GM12878 (cell line): ENCODE measurements around the gene CD300A. TPM values are rescaled to one million over a fixed set of nuclear protein-coding genes. Genes with fewer than 3 reads are reported as not detected.

ENCODE experiments used
- BCL11A ChIP-seq: IDR thresholded peaks from 2 replicates; pipeline ENCODE4 v1.6.1; 2011; ENCODE audit warnings: low read depth, low read length
- CEBPB ChIP-seq, 2 experiments: fragments of 150-350 bp in 1 of 2; IDR thresholded peaks; 2 replicates each; pipeline ENCODE4 v1.6.1; 2012 to 2014; ENCODE audit warnings: low read depth in 2 of 2, low read length in 2 of 2, borderline replicate concordance in 1 of 2, inconsistent platforms in 1 of 2
- CHD1 ChIP-seq: IDR thresholded peaks from 2 replicates; pipeline ENCODE4 v1.6.1; 2012; ENCODE audit warnings: low read depth, low read length, improper control_type of control experiment
- CUX1 ChIP-seq: IDR thresholded peaks from 2 replicates; pipeline ENCODE4 v1.6.1; 2012; ENCODE audit warnings: improper control_type of control experiment, low read depth, low read length; ENCODE audit not compliant: insufficient replicate concordance
- HDAC6 ChIP-seq: fragments of 200-600 bp; sonication (generic); IDR thresholded peaks from one replicate; pipeline ENCODE4 v1.8.0; 2017; ENCODE audit warnings: antibody characterized with exemption; ENCODE audit not compliant: unreplicated experiment
- MLLT1 ChIP-seq: fragments of 450-650 bp; IDR thresholded peaks from 2 replicates; pipeline ENCODE4 v1.6.1; 2016; ENCODE audit warnings: mild to moderate bottlenecking
- MTA2 ChIP-seq: fragments of 450-650 bp; IDR thresholded peaks from 2 replicates; pipeline ENCODE4 v1.6.1; 2016; ENCODE audit warnings: low read depth, mild to moderate bottlenecking, moderate library complexity
- NFIC ChIP-seq: IDR thresholded peaks from 2 replicates; pipeline ENCODE4 v1.6.1; 2012; ENCODE audit warnings: low read depth, mild to moderate bottlenecking, inconsistent platforms, low read length, moderate library complexity
- PAX5 ChIP-seq: IDR thresholded peaks from 2 replicates; pipeline ENCODE4 v1.6.1; 2011; ENCODE audit warnings: low read depth, low read length, borderline replicate concordance
- REST ChIP-seq: IDR thresholded peaks from 2 replicates; pipeline ENCODE4 v1.6.1; 2012; ENCODE audit warnings: mild to moderate bottlenecking, low read depth, low read length
- RUNX3 ChIP-seq: IDR thresholded peaks from 2 replicates; pipeline ENCODE4 v1.6.1; 2012; ENCODE audit warnings: low read length, inconsistent platforms
- SIN3A ChIP-seq: IDR thresholded peaks from 2 replicates; pipeline ENCODE4 v1.6.1; 2012; ENCODE audit warnings: low read depth, low read length, improper control_type of control experiment
- SPI1 ChIP-seq: IDR thresholded peaks from 2 replicates; pipeline ENCODE4 v1.6.1; 2011; ENCODE audit warnings: low read depth, mild to moderate bottlenecking, low read length, moderate library complexity, borderline replicate concordance; ENCODE audit not compliant: insufficient read depth
- SREBF2 ChIP-seq: IDR thresholded peaks from 2 replicates; pipeline ENCODE4 v1.6.1; 2012; ENCODE audit warnings: mild to moderate bottlenecking, low read length
- ZBTB40 ChIP-seq: fragments of 450-650 bp; IDR thresholded peaks from 2 replicates; pipeline ENCODE4 v1.6.1; 2016; ENCODE audit warnings: mild to moderate bottlenecking, moderate library complexity, borderline replicate concordance
- ZNF384 ChIP-seq: IDR thresholded peaks from 2 replicates; pipeline ENCODE4 v1.6.1; 2012; ENCODE audit warnings: low read depth, mild to moderate bottlenecking, low read length, improper control_type of control experiment, borderline replicate concordance
- polyA plus RNA-seq, 11 experiments: library from polyadenylated mRNA; depleted of rRNA in 4 of 11; unstranded in 6 of 11; stranded (reverse) in 5 of 11; fragments of >200 nt; fragmentation: Nextera tagmentation in 4 of 11; fragmentation: Illumina TruSeq in 1 of 11; extraction: Ambion mirVana in 4 of 11; extraction: Trizol in 1 of 11; gene quantifications; 1 replicate in 1 of 11; 2 replicates in 10 of 11; pipeline versions ENCODE4 v1.2.1 to v1.2.3, GENCODE V29; 2011 to 2016; ENCODE audit warnings: inconsistent platforms in 2 of 11, missing spikeins in 2 of 11, low read depth in 1 of 11
- total RNA-seq, 4 experiments: library from RNA; depleted of rRNA in 3 of 4; stranded (reverse); fragments of >200 nt in 3 of 4; fragmentation: Illumina TruSeq in 1 of 4; extraction: Trizol in 1 of 4; gene quantifications; 2 replicates each; pipeline versions ENCODE4 v1.2.1 to v1.2.3, GENCODE V29; 2013 to 2021

Gene CD300A
- total and polyA plus RNA-seq, 10 of the 15 experiments (the other 5 are each of a cell fraction or from before 2014, with no cell fraction given): 10.6 to 128 (median 36.1) TPM

DNA sequence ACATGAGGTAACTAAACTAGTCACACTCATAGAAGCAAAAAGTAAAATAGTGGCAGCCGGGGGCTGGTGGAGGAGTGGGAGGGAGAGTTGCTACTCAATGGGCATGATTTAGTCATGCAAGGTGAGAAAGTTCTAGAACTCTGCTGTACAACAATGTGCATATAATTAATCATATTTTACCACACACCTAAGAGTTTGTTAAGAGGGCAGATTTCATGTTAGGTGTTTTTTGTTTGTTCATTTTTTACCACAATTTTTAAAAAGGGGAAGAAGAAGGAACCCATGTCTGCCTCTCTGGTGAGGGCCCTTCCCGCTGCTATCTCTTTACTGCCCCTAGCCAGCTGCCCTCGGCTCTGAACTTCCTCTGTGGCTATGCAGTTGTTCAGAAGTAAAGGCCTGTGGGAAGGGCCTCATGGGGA is 53.6 kb downstream of the CD300A start (continued):
- TF ChIP-seq CUX1: no peak
- no peak for TF ChIP-seq HDAC6
- TF ChIP-seq SREBF2: no peak
- TF ChIP-seq CHD1: no peak
- peak; percentile 24; the same call in 1 of the 2 replicates for TF ChIP-seq NFIC
- TF ChIP-seq ZNF384: no peak
- TF ChIP-seq MLLT1: no peak
- TF ChIP-seq CEBPB (IDR thresholded peaks at IDR 0.05; ENCODE audit: borderline replicate concordance in 1 of 2, low read depth in 2 of 2, low read length in 2 of 2): no peak
- TF ChIP-seq SPI1: peak; percentile 54; the same call in 1 of the 2 replicates
- TF ChIP-seq PAX5: no peak
- no peak for TF ChIP-seq SIN3A
- peak; percentile 76 for TF ChIP-seq MTA2
- peak; percentile 32 for TF ChIP-seq RUNX3
- no peak for TF ChIP-seq REST
- no peak for TF ChIP-seq BCL11A
- TF ChIP-seq ZBTB40: no peak
